SK-N-MC (cell line): ENCODE measurements around the gene APOE.

Experiments
- EZH2 ChIP-seq: fragments of 200-600 bp; sonication (generic); IDR thresholded peaks from one replicate; pipeline ENCODE4 v1.6.1; 2017; ENCODE audit warnings: antibody characterized with exemption
- FOXP2 ChIP-seq: optimal IDR thresholded peaks from 2 replicates; pipeline ENCODE3; 2011; ENCODE audit warnings: mild to moderate bottlenecking, moderate library complexity; ENCODE audit not compliant: insufficient read depth; ENCODE audit errors: extremely low read length, control extremely low read depth
- POLR2AphosphoS5 ChIP-seq: IDR thresholded peaks from 2 replicates; pipeline ENCODE4 v1.6.1; 2012; ENCODE audit warnings: mild to moderate bottlenecking, low read depth, low read length, borderline replicate concordance

DNA sequence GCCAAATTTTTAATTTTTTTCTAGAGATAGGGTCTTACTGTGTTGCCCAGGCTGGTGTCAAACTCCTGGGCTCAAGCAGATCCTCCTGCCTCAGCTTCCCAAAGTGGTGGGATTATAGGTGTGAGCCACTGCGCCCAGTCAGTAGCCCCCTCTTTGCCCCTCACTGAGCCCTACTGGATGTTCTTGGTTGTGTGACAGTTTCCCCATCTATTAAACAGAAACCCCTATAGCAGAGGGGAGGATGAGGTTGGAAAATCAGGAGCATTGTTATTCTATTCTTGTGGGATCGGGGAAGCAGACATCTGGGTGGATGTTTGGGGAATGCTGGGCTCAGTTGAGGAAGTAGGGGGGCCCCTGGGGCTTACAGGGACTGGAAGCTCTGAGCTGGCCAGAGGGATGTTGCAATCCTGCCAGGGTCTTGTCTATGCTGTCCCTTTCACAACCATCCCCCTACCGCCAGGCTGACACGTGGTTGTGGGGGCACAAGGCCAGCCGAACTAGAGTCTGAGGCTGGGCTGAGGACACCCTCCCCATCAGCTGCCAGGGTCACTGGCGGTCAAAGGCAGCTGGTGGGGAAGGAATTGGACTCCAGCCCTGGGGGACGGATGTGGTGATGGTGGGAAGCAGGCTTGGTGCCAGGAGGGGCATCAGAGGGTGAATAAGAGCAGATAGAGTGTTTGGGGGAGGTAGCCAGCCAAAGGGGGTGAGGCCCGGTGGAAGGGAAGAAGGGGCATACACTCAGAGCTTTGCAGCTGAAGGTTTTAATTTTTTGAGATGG is 19.7 kb downstream of the APOE start:
- no peak for TF ChIP-seq POLR2AphosphoS5
- no peak for TF ChIP-seq EZH2
- TF ChIP-seq FOXP2 = no peak
